ENCODE results near the gene PSPN.
"Not testable (repeated sequence)": the region's sequence is repeated elsewhere in the genome, so short reads cannot be mapped to it uniquely, and the experiment has no call there.

PSPN gene

GRCh38 chr19:6373096-6373812 is 2.5 kb downstream of the PSPN start:
- DNase-seq, result peak; percentile 99

GRCh38 chr19:6372594-6373095 is 3.1 kb downstream of the PSPN start, which contains the start of gene ALKBH7:
Gene ALKBH7 (plus strand): TSS chr19:6372794. CDS start chr19:6372821, 27 bp downstream.
- DNase-seq, result peak; percentile 92

- no peak for DNase-seq
Measured at GRCh38 chr19:6364353-6364752, 11.4 kb downstream of the PSPN start.

GRCh38 chr19:6362351-6362801 is 13.4 kb downstream of the PSPN start:
- no peak for DNase-seq

GRCh38 chr19:6362027-6362350 is 13.7 kb downstream of the PSPN start:
- no peak for DNase-seq

- not testable (repeated sequence) for DNase-seq
Measured at GRCh38 chr19:6360857-6361216, 14.9 kb downstream of the PSPN start.

- DNase-seq, result not testable (repeated sequence)
Measured at GRCh38 chr19:6360445-6360844, 15.3 kb downstream of the PSPN start.

- DNase-seq, result no peak
Measured at GRCh38 chr19:6359568-6360341, 16.0 kb downstream of the PSPN start.

- no peak for DNase-seq
Measured at GRCh38 chr19:6358003-6358402, 17.7 kb downstream of the PSPN start.

GRCh38 chr19:6357174-6357573 is 18.6 kb downstream of the PSPN start:
- no peak for DNase-seq

GRCh38 chr19:6355321-6356040 is 20.3 kb downstream of the PSPN start:
- not testable (repeated sequence) for DNase-seq

- no peak for DNase-seq
Measured at GRCh38 chr19:6354098-6354674, 21.5 kb downstream of the PSPN start.

GRCh38 chr19:6352381-6353165 is 23.2 kb downstream of the PSPN start:
- no peak for DNase-seq

GRCh38 chr19:6350688-6351087 is 25.0 kb downstream of the PSPN start:
- no peak for DNase-seq

GRCh38 chr19:6349271-6349670 is 26.5 kb downstream of the PSPN start:
- not testable (repeated sequence) for DNase-seq

- DNase-seq, result no peak
Measured at GRCh38 chr19:6343462-6343861, 32.3 kb downstream of the PSPN start.

- peak; percentile 59 for DNase-seq
Measured at GRCh38 chr19:6340493-6341201, 35.1 kb downstream of the PSPN start.

- DNase-seq, result no peak
Measured at GRCh38 chr19:6334490-6335285, 41.0 kb downstream of the PSPN start.

GRCh38 chr19:6333439-6333838 is 42.3 kb downstream of the PSPN start, which contains the start of gene ACER1:
Gene ACER1 (minus strand): TSS chr19:6333612. CDS start chr19:6333551, 61 bp downstream.
- DNase-seq, result no peak

GRCh38 chr19:6326815-6327214 is 48.9 kb downstream of the PSPN start:
- no peak for DNase-seq

GRCh38 chr19:6325614-6326013 is 50.1 kb downstream of the PSPN start:
- DNase-seq, result no peak

Measured in activated CD8-positive, alpha-beta memory T cell treated with anti-CD3 and anti-CD28 coated beads, Interleukin-2, amount 50 U/mL, for 48 hours (primary cell).